H1 (cell line): ENCODE results near the gene BAZ2B. TPM values are rescaled to one million over a fixed set of nuclear protein-coding genes. Genes with fewer than 3 reads are reported as not detected.

Experiments used
- CBX8 ChIP-seq: fragments of 300-800, 300-1000 bp; sonication (generic); IDR thresholded peaks from 2 replicates; pipeline ENCODE4 v1.7.1; 2016; ENCODE audit warnings: low read depth, low read length, borderline replicate concordance
- EGR1 ChIP-seq: IDR thresholded peaks from 2 replicates; pipeline ENCODE4 v1.6.1; 2011; ENCODE audit warnings: low read depth, low read length, borderline replicate concordance
- GTF2F1 ChIP-seq: IDR thresholded peaks from 2 replicates; pipeline ENCODE4 v1.6.1; 2012; ENCODE audit warnings: low read depth, low read length, improper control_type of control experiment, borderline replicate concordance
- MAFK ChIP-seq: IDR thresholded peaks from 2 replicates; pipeline ENCODE4 v1.6.1; 2012; ENCODE audit warnings: low read depth, mild to moderate bottlenecking, improper control_type of control experiment, low read length
- SIRT6 ChIP-seq: IDR thresholded peaks from one replicate; pipeline ENCODE4 v1.7.1; 2012; ENCODE audit warnings: low read length, inconsistent platforms
- polyA plus RNA-seq, 7 experiments: library from polyadenylated mRNA; depleted of rRNA in 3 of 7; stranded (reverse) in 5 of 7; unstranded in 2 of 7; fragments of >200 nt in 5 of 7; fragments of 200-250 nt in 2 of 7; gene quantifications; 1 replicate in 5 of 7; 2 replicates in 1 of 7; 4 replicates in 1 of 7; pipeline versions ENCODE4 v1.2.1 to v1.2.3, GENCODE V29; 2011 to 2013; ENCODE audit warnings: missing spikeins in 2 of 7, mixed read lengths in 2 of 7
- total RNA-seq: library from RNA; stranded (reverse); fragmentation: NEBNext Ultra II Directional; extraction: Animal tissue kit (Norgen Biotek cat#: 25700); gene quantifications from 2 replicates; pipeline ENCODE4 v1.2.1, GENCODE V29; 2021
- TF ChIP-seq, protein P1 (sequence below): fragments of 300-600 bp; sonication (generic); IDR thresholded peaks from 2 replicates; pipeline ENCODE4 v1.7.1; 2012; ENCODE audit warnings: low read length, moderate library complexity, mild to moderate bottlenecking, inconsistent platforms; ENCODE audit not compliant: insufficient replicate concordance

The BAZ2B gene
- total and polyA plus RNA-seq, 2 of the 8 experiments (the other 6 are each of a cell fraction or from before 2014, with no cell fraction given), result 15.2 to 46.3 TPM

DNA sequence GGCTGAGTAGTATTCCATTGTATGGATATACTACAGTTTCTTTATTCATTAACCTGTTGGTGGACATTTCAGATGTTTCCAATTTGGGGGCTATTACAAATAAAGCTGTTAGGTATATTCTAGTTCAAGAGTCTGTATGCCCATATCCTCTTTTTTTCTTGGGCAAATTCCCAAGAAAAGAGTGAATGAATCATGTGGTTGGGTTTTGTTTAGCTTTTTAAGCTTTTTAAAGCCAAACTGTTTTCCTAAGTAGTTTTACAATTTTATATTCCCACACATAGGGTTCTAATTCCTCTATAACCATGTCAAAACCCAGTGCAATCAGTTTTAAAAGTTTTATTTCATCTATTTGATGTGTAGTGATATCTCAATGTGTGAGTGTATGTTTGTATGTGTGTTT lies 44.9 kb upstream of the BAZ2B start (continued):
- TF ChIP-seq, protein P1, sequence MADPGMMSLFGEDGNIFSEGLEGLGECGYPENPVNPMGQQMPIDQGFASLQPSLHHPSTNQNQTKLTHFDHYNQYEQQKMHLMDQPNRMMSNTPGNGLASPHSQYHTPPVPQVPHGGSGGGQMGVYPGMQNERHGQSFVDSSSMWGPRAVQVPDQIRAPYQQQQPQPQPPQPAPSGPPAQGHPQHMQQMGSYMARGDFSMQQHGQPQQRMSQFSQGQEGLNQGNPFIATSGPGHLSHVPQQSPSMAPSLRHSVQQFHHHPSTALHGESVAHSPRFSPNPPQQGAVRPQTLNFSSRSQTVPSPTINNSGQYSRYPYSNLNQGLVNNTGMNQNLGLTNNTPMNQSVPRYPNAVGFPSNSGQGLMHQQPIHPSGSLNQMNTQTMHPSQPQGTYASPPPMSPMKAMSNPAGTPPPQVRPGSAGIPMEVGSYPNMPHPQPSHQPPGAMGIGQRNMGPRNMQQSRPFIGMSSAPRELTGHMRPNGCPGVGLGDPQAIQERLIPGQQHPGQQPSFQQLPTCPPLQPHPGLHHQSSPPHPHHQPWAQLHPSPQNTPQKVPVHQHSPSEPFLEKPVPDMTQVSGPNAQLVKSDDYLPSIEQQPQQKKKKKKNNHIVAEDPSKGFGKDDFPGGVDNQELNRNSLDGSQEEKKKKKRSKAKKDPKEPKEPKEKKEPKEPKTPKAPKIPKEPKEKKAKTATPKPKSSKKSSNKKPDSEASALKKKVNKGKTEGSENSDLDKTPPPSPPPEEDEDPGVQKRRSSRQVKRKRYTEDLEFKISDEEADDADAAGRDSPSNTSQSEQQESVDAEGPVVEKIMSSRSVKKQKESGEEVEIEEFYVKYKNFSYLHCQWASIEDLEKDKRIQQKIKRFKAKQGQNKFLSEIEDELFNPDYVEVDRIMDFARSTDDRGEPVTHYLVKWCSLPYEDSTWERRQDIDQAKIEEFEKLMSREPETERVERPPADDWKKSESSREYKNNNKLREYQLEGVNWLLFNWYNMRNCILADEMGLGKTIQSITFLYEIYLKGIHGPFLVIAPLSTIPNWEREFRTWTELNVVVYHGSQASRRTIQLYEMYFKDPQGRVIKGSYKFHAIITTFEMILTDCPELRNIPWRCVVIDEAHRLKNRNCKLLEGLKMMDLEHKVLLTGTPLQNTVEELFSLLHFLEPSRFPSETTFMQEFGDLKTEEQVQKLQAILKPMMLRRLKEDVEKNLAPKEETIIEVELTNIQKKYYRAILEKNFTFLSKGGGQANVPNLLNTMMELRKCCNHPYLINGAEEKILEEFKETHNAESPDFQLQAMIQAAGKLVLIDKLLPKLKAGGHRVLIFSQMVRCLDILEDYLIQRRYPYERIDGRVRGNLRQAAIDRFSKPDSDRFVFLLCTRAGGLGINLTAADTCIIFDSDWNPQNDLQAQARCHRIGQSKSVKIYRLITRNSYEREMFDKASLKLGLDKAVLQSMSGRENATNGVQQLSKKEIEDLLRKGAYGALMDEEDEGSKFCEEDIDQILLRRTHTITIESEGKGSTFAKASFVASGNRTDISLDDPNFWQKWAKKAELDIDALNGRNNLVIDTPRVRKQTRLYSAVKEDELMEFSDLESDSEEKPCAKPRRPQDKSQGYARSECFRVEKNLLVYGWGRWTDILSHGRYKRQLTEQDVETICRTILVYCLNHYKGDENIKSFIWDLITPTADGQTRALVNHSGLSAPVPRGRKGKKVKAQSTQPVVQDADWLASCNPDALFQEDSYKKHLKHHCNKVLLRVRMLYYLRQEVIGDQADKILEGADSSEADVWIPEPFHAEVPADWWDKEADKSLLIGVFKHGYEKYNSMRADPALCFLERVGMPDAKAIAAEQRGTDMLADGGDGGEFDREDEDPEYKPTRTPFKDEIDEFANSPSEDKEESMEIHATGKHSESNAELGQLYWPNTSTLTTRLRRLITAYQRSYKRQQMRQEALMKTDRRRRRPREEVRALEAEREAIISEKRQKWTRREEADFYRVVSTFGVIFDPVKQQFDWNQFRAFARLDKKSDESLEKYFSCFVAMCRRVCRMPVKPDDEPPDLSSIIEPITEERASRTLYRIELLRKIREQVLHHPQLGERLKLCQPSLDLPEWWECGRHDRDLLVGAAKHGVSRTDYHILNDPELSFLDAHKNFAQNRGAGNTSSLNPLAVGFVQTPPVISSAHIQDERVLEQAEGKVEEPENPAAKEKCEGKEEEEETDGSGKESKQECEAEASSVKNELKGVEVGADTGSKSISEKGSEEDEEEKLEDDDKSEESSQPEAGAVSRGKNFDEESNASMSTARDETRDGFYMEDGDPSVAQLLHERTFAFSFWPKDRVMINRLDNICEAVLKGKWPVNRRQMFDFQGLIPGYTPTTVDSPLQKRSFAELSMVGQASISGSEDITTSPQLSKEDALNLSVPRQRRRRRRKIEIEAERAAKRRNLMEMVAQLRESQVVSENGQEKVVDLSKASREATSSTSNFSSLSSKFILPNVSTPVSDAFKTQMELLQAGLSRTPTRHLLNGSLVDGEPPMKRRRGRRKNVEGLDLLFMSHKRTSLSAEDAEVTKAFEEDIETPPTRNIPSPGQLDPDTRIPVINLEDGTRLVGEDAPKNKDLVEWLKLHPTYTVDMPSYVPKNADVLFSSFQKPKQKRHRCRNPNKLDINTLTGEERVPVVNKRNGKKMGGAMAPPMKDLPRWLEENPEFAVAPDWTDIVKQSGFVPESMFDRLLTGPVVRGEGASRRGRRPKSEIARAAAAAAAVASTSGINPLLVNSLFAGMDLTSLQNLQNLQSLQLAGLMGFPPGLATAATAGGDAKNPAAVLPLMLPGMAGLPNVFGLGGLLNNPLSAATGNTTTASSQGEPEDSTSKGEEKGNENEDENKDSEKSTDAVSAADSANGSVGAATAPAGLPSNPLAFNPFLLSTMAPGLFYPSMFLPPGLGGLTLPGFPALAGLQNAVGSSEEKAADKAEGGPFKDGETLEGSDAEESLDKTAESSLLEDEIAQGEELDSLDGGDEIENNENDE, result no peak
- no peak for TF ChIP-seq EGR1
- TF ChIP-seq MAFK, result no peak
- no peak for TF ChIP-seq GTF2F1
- no peak for TF ChIP-seq SIRT6
- TF ChIP-seq CBX8, result no peak
